OCI-LY7 (cell line): ENCODE data around the gene EHD3.

ENCODE experiments used
- EZH2phosphoT487 ChIP-seq: fragments of 200-600 bp; sonication (generic); IDR thresholded peaks from 2 replicates; pipeline ENCODE4 v1.6.1; 2018; ENCODE audit warnings: low read depth, borderline replicate concordance, mild to moderate bottlenecking, mixed run types, antibody characterized with exemption, low read length, moderate library complexity, mixed read lengths
- TF ChIP-seq, protein P1 (sequence below): fragments of 200-600 bp; sonication (generic); conservative IDR thresholded peaks from 2 replicates; pipeline ENCODE4 v1.5.1; 2014; ENCODE audit warnings: mild to moderate bottlenecking, antibody characterized with exemption, low read length, moderate library complexity, mixed read lengths

DNA sequence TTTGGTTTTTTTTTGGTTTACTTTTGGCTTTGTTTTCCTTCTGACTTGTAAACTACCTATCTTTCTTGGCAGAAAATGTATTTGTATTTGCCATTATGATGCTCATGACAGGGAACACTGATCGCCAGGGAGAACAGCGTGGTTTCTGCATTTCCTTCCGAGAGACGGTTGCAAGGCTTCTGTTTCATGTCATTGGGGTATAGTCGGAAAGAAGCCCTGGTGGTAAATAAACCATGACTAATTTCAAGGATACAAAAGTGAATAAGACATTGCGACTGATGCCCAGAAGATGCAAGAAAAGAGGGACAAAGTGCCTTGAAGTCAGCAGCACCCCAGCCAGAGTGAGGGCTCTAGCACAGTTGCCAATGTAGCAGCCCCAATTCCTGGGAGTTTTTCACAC, 12.4 kb upstream of the EHD3 start:
- TF ChIP-seq, protein P1, sequence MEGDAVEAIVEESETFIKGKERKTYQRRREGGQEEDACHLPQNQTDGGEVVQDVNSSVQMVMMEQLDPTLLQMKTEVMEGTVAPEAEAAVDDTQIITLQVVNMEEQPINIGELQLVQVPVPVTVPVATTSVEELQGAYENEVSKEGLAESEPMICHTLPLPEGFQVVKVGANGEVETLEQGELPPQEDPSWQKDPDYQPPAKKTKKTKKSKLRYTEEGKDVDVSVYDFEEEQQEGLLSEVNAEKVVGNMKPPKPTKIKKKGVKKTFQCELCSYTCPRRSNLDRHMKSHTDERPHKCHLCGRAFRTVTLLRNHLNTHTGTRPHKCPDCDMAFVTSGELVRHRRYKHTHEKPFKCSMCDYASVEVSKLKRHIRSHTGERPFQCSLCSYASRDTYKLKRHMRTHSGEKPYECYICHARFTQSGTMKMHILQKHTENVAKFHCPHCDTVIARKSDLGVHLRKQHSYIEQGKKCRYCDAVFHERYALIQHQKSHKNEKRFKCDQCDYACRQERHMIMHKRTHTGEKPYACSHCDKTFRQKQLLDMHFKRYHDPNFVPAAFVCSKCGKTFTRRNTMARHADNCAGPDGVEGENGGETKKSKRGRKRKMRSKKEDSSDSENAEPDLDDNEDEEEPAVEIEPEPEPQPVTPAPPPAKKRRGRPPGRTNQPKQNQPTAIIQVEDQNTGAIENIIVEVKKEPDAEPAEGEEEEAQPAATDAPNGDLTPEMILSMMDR: no peak
- no peak for TF ChIP-seq EZH2phosphoT487
